B cell (primary cell): Measurements from ENCODE around the gene CPLX1.

Experiments used
- CTCF ChIP-seq: fragments of 200-600 bp; IDR thresholded peaks from one replicate; pipeline ENCODE4 v1.8.0; 2022; ENCODE audit warnings: antibody characterized with exemption, mild to moderate bottlenecking
- EZH2 ChIP-seq: IDR thresholded peaks from 2 replicates; pipeline ENCODE4 v1.6.1; 2012; ENCODE audit warnings: borderline replicate concordance, low read depth, mild to moderate bottlenecking, moderate library complexity, low read length; ENCODE audit not compliant: insufficient read depth, poor library complexity, severe bottlenecking

GRCh38 chr4:819401-820229 lies 6.3 kb downstream of the CPLX1 start:
- no peak for TF ChIP-seq CTCF
- TF ChIP-seq EZH2, result no peak
